ENCODE measurements around the gene DOK6. TPM values are rescaled to one million over a fixed set of nuclear protein-coding genes. Genes with fewer than 3 reads are reported as not detected.

The DOK6 gene
- total and polyA plus RNA-seq, 2 donors (not counting 3 experiments of a cell fraction or from before 2014, with no cell fraction given), result under 0.01 TPM; not detected in 1

DNA sequence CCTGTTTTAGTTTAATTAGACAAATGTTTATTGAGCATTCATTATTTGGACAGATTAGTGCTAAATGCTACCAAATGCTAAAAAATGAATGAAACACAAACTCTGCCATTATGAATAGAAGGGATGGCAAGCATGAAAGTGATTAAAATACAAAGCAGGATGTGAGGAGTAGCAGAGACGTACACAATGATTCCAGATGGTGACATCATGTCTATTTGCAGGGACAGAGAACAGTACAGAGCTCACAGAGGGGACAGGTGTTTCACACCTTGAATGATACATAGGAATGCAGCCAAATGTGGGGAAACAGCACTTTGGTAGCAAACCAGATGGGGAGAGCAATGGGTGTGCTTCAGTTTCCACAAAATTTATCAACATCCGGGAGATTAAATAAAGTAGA lies 470.7 kb downstream of the DOK6 start:
- no peak for FAIRE-seq
- POLR2A ChIA-PET, result no interaction called here
- no TSS peak for BruUV-seq (replicated peaks)

DNA sequence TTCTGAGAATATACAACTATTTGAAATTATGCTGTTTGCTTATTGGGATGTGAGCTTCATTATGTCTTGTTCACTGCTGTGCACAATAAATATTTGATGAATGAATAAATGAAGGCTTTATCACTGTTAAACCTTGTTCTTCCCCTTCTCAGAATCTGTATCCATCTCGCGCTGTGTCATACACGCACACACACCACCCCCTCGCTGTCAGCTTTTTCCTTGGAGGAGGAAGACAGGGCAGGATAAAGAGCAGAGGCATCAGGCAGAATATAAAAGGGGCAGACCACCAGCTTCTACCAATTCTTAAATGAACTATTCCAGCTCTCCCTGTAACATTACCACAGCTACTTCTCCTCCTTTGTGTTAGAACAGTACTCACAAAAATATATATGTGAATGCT lies 472.0 kb downstream of the DOK6 start:
- intact Hi-C loops (cut with micrococcal nuclease) (no loop called here), dilution Hi-C loops (cut with MboI; ENCODE audit: extremely low pct_ligation_motif_present, low sequenced_read_pairs) (no loop called here)
- H3K4me2 ChIP-seq (ENCODE audit: insufficient read depth, low read length), result no peak overlapping the region
- H3K9ac ChIP-seq (replicated peaks; ENCODE audit: extremely low read depth, insufficient read depth, low read length), result no peak overlapping the region
- ChIA-PET POLR2A (no interaction called here), CTCF (interaction anchor here (0.9 kb wide), 1 partner anchor 582 kb away, joined by 5 read pairs; no protein-coding TSS in a partner anchor)
- BruUV-seq (replicated peaks), result no TSS peak
- no peaks in the 10 kb centered on the region for H3K9me1 ChIP-seq (replicated peaks; ENCODE audit: control insufficient read depth, extremely low read depth, insufficient read depth, low read length)
- FAIRE-seq, result no peak
- H3K4me3 ChIP-seq (replicated peaks in 1 of 3; ENCODE audit: insufficient read depth in 1 of 3, low read depth in 1 of 3, low read length in 3 of 3), result no peak overlapping the region
- TF ChIP-seq, protein P1, sequence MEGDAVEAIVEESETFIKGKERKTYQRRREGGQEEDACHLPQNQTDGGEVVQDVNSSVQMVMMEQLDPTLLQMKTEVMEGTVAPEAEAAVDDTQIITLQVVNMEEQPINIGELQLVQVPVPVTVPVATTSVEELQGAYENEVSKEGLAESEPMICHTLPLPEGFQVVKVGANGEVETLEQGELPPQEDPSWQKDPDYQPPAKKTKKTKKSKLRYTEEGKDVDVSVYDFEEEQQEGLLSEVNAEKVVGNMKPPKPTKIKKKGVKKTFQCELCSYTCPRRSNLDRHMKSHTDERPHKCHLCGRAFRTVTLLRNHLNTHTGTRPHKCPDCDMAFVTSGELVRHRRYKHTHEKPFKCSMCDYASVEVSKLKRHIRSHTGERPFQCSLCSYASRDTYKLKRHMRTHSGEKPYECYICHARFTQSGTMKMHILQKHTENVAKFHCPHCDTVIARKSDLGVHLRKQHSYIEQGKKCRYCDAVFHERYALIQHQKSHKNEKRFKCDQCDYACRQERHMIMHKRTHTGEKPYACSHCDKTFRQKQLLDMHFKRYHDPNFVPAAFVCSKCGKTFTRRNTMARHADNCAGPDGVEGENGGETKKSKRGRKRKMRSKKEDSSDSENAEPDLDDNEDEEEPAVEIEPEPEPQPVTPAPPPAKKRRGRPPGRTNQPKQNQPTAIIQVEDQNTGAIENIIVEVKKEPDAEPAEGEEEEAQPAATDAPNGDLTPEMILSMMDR (IDR thresholded peaks at IDR 0.05; ENCODE audit: extremely low read depth in 1 of 2, insufficient read depth in 1 of 2, low read depth in 1 of 2, low read length in 2 of 2), result no peak
- TF ChIP-seq MYC (IDR thresholded peaks at IDR 0.05; ENCODE audit: low read depth, low read length) (no peak), EZH2 (IDR thresholded peaks at IDR 0.05; ENCODE audit: borderline replicate concordance, low read depth, low read length, severe bottlenecking) (no peak), POLR2A (IDR thresholded peaks at IDR 0.05; ENCODE audit: low read depth, low read length) (no peak), FOS (IDR thresholded peaks at IDR 0.05; ENCODE audit: borderline replicate concordance, insufficient read depth, low read length) (no peak), POLR2AphosphoS5 (IDR thresholded peaks at IDR 0.05; ENCODE audit: insufficient read depth, low read depth, low read length) (no peak), GATA2 (IDR thresholded peaks at IDR 0.05; ENCODE audit: insufficient read depth, insufficient read length, low read depth, low read length) (no peak), JUN (IDR thresholded peaks at IDR 0.05; ENCODE audit: borderline replicate concordance, insufficient read depth, insufficient read length, low read depth) (no peak)
- TF ChIP-seq, protein P2, sequence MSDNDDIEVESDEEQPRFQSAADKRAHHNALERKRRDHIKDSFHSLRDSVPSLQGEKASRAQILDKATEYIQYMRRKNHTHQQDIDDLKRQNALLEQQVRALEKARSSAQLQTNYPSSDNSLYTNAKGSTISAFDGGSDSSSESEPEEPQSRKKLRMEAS (IDR thresholded peaks at IDR 0.05; ENCODE audit: insufficient read depth, insufficient read length), result no peak
- H3K36me3 ChIP-seq (ENCODE audit: control insufficient read depth in 2 of 2, extremely low read depth in 1 of 2, insufficient read depth in 2 of 2, low read length in 2 of 2), result no peaks in the 10 kb centered on the region
- no peaks in the 10 kb centered on the region for H3K27me3 ChIP-seq (ENCODE audit: control insufficient read depth in 2 of 2, insufficient read depth in 2 of 2, low read length in 2 of 2)
- no peak overlapping the region for H3K27ac ChIP-seq (ENCODE audit: insufficient read depth, low read depth, low read length)
- no peak overlapping the region for H2AFZ ChIP-seq (ENCODE audit: low read depth, low read length)
- H3K79me2 ChIP-seq (ENCODE audit: control insufficient read depth, insufficient read depth, low read length), result no peaks in the 10 kb centered on the region
- no peaks in the 10 kb centered on the region for H4K20me1 ChIP-seq (replicated peaks; ENCODE audit: control insufficient read depth, extremely low read depth, insufficient read depth, low read length)
- DNase-seq (ENCODE audit: low read depth, low spot score), result no peak
- no peaks in the 10 kb centered on the region for H3K4me1 ChIP-seq (ENCODE audit: control insufficient read depth, extremely low read depth, insufficient read depth, low read length)
- H3K9me3 ChIP-seq (replicated peaks; ENCODE audit: control insufficient read depth, insufficient read depth, low read length), result no peaks in the 10 kb centered on the region

More for the DNA sequence above, 470.7 kb downstream of the DOK6 start:
- H3K4me3 ChIP-seq (replicated peaks in 1 of 3; ENCODE audit: insufficient read depth in 1 of 3, low read depth in 1 of 3, low read length in 3 of 3), result no peak overlapping the region
- H3K9me1 ChIP-seq (replicated peaks; ENCODE audit: control insufficient read depth, extremely low read depth, insufficient read depth, low read length), result no peaks in the 10 kb centered on the region
- intact Hi-C loops (cut with micrococcal nuclease), result no loop called here
- dilution Hi-C loops (cut with MboI; ENCODE audit: extremely low pct_ligation_motif_present, low sequenced_read_pairs), result no loop called here
- H2AFZ ChIP-seq (ENCODE audit: low read depth, low read length), result no peak overlapping the region
- no peak for DNase-seq (ENCODE audit: low read depth, low spot score)
- no peaks in the 10 kb centered on the region for H4K20me1 ChIP-seq (replicated peaks; ENCODE audit: control insufficient read depth, extremely low read depth, insufficient read depth, low read length)
- H3K27ac ChIP-seq (ENCODE audit: insufficient read depth, low read depth, low read length), result no peak overlapping the region
- TF ChIP-seq GATA2 (IDR thresholded peaks at IDR 0.05; ENCODE audit: insufficient read depth, insufficient read length, low read depth, low read length), result no peak
- no peak for TF ChIP-seq POLR2AphosphoS5 (IDR thresholded peaks at IDR 0.05; ENCODE audit: insufficient read depth, low read depth, low read length)
- no peak for TF ChIP-seq POLR2A (IDR thresholded peaks at IDR 0.05; ENCODE audit: low read depth, low read length)
- no peaks in the 10 kb centered on the region for H3K27me3 ChIP-seq (ENCODE audit: control insufficient read depth in 2 of 2, insufficient read depth in 2 of 2, low read length in 2 of 2)
- no peaks in the 10 kb centered on the region for H3K4me1 ChIP-seq (ENCODE audit: control insufficient read depth, extremely low read depth, insufficient read depth, low read length)
- CTCF ChIA-PET, result no interaction called here
- H3K79me2 ChIP-seq (ENCODE audit: control insufficient read depth, insufficient read depth, low read length), result no peaks in the 10 kb centered on the region
- H3K4me2 ChIP-seq (ENCODE audit: insufficient read depth, low read length), result no peak overlapping the region
- no peaks in the 10 kb centered on the region for H3K9me3 ChIP-seq (replicated peaks; ENCODE audit: control insufficient read depth, insufficient read depth, low read length)
- no peak overlapping the region for H3K9ac ChIP-seq (replicated peaks; ENCODE audit: extremely low read depth, insufficient read depth, low read length)
- no peaks in the 10 kb centered on the region for H3K36me3 ChIP-seq (ENCODE audit: control insufficient read depth in 2 of 2, extremely low read depth in 1 of 2, insufficient read depth in 2 of 2, low read length in 2 of 2)

Measured in endothelial cell of umbilical vein (primary cell).